HepG2 (cell line): ENCODE results near the gene GDF9. TPM values are rescaled to one million over a fixed set of nuclear protein-coding genes. Genes with fewer than 3 reads are reported as not detected.
A peak's percentile ranks its signal among the peaks of the same experiment; 100 is the strongest.

Source experiments
- KAT2B ChIP-seq: fragments of 150-350 bp; IDR thresholded peaks from 2 replicates; pipeline ENCODE4 v1.6.1; 2014; ENCODE audit warnings: low read depth, low read length, borderline replicate concordance
- KLF12 ChIP-seq: sonication (generic); formaldehyde crosslinking; IDR thresholded peaks from 2 replicates; pipeline ENCODE4 v1.4.0; 2020; ENCODE audit warnings: missing genetic modification reagents, borderline replicate concordance
- MBD4 ChIP-seq: IDR thresholded peaks from 2 replicates; pipeline ENCODE4 v1.6.1; 2012; ENCODE audit warnings: low read length, inconsistent platforms, borderline replicate concordance
- MTA3 ChIP-seq: sonication (generic); formaldehyde crosslinking; IDR thresholded peaks from 2 replicates; pipeline ENCODE4 v1.4.0; 2020; ENCODE audit warnings: missing genetic modification reagents
- NFIC ChIP-seq: IDR thresholded peaks from 2 replicates; pipeline ENCODE4 v1.6.1; 2012; ENCODE audit warnings: mild to moderate bottlenecking, low read length, inconsistent platforms
- RARG ChIP-seq: sonication (generic); formaldehyde crosslinking; IDR thresholded peaks from 2 replicates; pipeline ENCODE4 v1.4.0; 2020; ENCODE audit warnings: low read depth, mild to moderate bottlenecking, missing genetic modification reagents
- RXRA ChIP-seq: sonication (generic); formaldehyde crosslinking; IDR thresholded peaks from 2 replicates; pipeline ENCODE4 v1.5.1; 2020; ENCODE audit warnings: missing genetic modification reagents
- TCF12 ChIP-seq, 2 experiments: fragments of 450-650 bp in 1 of 2; sonication (generic) in 1 of 2; formaldehyde crosslinking in 1 of 2; IDR thresholded peaks; 2 replicates each; pipeline versions ENCODE4 v1.6.1 to v1.8.0; 2017 to 2022; ENCODE audit warnings: antibody characterized with exemption in 1 of 2, mild to moderate bottlenecking in 1 of 2, missing genetic modification reagents in 1 of 2, moderate library complexity in 1 of 2
- ZFP36L2 ChIP-seq: sonication (generic); formaldehyde crosslinking; IDR thresholded peaks from 2 replicates; pipeline ENCODE4 v1.4.0; 2020; ENCODE audit warnings: missing genetic modification reagents
- ZFP90 ChIP-seq: sonication (generic); formaldehyde crosslinking; IDR thresholded peaks from 2 replicates; pipeline ENCODE4 v1.8.0; 2022; ENCODE audit warnings: missing genetic modification reagents, mild to moderate bottlenecking, inconsistent platforms, borderline replicate concordance
- ZNF263 ChIP-seq: sonication (generic); formaldehyde crosslinking; IDR thresholded peaks from 2 replicates; pipeline ENCODE4 v1.4.0; 2020; ENCODE audit warnings: missing genetic modification reagents
- ZNF660 ChIP-seq: sonication (generic); formaldehyde crosslinking; IDR thresholded peaks from 2 replicates; pipeline ENCODE4 v1.5.1; 2020; ENCODE audit warnings: mild to moderate bottlenecking, low read depth, missing genetic modification reagents, borderline replicate concordance
- ZNF780A ChIP-seq: sonication (generic); formaldehyde crosslinking; IDR thresholded peaks from 2 replicates; pipeline ENCODE4 v1.8.0; 2022; ENCODE audit warnings: mild to moderate bottlenecking, missing genetic modification reagents, moderate library complexity
- ZSCAN29 ChIP-seq: sonication (generic); formaldehyde crosslinking; conservative IDR thresholded peaks from 2 replicates; pipeline ENCODE4 v1.4.0; 2020; ENCODE audit warnings: mild to moderate bottlenecking, missing genetic modification reagents
- polyA plus RNA-seq, 8 experiments: library from polyadenylated mRNA; depleted of rRNA in 3 of 8; stranded (reverse) in 7 of 8; unstranded in 1 of 8; fragments of >200 nt; fragmentation: Illumina TruSeq in 4 of 8; extraction: Trizol in 4 of 8; gene quantifications; 2 replicates each; pipeline versions ENCODE4 v1.2.1 to v1.2.3, GENCODE V29; 2011 to 2016; ENCODE audit warnings: low read depth in 4 of 8, missing spikeins in 1 of 8, mixed read lengths in 1 of 8; ENCODE audit not compliant: insufficient read depth in 1 of 8
- total RNA-seq, 5 experiments: library from RNA; depleted of rRNA; stranded (reverse); fragments of >200 nt; fragmentation: Illumina TruSeq; extraction: Trizol; gene quantifications; 2 replicates each; pipeline ENCODE4 v1.2.3, GENCODE V29; 2016; ENCODE audit warnings: low read depth in 1 of 5
- TF ChIP-seq, protein P1 (sequence below): sonication (generic); formaldehyde crosslinking; IDR thresholded peaks from 2 replicates; pipeline ENCODE4 v1.9.0; 2021; ENCODE audit warnings: mild to moderate bottlenecking, missing genetic modification reagents
- TF ChIP-seq, protein P2 (sequence below): sonication (generic); formaldehyde crosslinking; IDR thresholded peaks from 2 replicates; pipeline ENCODE4 v1.5.1; 2020; ENCODE audit warnings: missing genetic modification reagents, mild to moderate bottlenecking, borderline replicate concordance
- TF ChIP-seq, protein P3 (sequence below): sonication (generic); formaldehyde crosslinking; conservative IDR thresholded peaks from 2 replicates; pipeline ENCODE4 v1.4.0; 2020; ENCODE audit warnings: mild to moderate bottlenecking, missing genetic modification reagents, moderate library complexity
- TF ChIP-seq, protein P4 (sequence below): sonication (generic); formaldehyde crosslinking; IDR thresholded peaks from 2 replicates; pipeline ENCODE4 v1.9.0; 2021; ENCODE audit warnings: missing genetic modification reagents, mild to moderate bottlenecking, borderline replicate concordance

GDF9 gene
- total and polyA plus RNA-seq, 2 of the 13 experiments (the other 11 are each of a cell fraction or from before 2014, with no cell fraction given), result 0.33 to 0.38 TPM

DNA sequence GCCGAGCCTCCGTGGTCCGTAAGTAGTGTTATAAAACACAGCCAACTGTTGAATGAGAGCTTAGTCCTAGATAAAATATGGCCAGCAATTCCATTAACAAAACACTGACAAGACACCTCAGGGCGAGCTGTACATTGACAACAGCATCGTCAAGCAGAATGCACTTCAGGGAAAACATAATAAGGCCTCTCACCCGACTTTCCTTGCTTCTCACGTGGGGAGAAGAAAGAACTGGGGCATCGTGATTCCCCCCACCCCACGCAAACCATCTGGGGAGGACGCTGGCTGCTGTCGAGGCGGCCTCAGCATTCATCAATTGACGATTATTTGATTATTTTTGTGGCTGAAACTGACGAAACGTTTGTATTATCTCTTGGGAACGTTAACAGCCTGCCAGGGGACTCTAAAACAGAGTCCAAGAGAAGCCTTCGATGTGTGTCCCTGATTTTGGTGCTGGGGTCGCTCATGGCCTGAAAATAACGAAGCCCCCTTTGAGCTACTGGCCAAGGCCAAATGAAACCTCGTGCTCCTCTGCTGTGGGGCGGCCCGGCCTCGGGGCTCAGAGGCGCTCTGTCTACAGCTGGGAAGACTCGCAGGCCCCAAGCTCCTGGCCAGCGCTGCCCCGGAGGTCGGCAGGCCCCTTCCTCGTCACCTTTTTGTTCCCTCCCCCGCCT lies 464 bp downstream of the GDF9 start (continued):
- TF ChIP-seq, protein P1, sequence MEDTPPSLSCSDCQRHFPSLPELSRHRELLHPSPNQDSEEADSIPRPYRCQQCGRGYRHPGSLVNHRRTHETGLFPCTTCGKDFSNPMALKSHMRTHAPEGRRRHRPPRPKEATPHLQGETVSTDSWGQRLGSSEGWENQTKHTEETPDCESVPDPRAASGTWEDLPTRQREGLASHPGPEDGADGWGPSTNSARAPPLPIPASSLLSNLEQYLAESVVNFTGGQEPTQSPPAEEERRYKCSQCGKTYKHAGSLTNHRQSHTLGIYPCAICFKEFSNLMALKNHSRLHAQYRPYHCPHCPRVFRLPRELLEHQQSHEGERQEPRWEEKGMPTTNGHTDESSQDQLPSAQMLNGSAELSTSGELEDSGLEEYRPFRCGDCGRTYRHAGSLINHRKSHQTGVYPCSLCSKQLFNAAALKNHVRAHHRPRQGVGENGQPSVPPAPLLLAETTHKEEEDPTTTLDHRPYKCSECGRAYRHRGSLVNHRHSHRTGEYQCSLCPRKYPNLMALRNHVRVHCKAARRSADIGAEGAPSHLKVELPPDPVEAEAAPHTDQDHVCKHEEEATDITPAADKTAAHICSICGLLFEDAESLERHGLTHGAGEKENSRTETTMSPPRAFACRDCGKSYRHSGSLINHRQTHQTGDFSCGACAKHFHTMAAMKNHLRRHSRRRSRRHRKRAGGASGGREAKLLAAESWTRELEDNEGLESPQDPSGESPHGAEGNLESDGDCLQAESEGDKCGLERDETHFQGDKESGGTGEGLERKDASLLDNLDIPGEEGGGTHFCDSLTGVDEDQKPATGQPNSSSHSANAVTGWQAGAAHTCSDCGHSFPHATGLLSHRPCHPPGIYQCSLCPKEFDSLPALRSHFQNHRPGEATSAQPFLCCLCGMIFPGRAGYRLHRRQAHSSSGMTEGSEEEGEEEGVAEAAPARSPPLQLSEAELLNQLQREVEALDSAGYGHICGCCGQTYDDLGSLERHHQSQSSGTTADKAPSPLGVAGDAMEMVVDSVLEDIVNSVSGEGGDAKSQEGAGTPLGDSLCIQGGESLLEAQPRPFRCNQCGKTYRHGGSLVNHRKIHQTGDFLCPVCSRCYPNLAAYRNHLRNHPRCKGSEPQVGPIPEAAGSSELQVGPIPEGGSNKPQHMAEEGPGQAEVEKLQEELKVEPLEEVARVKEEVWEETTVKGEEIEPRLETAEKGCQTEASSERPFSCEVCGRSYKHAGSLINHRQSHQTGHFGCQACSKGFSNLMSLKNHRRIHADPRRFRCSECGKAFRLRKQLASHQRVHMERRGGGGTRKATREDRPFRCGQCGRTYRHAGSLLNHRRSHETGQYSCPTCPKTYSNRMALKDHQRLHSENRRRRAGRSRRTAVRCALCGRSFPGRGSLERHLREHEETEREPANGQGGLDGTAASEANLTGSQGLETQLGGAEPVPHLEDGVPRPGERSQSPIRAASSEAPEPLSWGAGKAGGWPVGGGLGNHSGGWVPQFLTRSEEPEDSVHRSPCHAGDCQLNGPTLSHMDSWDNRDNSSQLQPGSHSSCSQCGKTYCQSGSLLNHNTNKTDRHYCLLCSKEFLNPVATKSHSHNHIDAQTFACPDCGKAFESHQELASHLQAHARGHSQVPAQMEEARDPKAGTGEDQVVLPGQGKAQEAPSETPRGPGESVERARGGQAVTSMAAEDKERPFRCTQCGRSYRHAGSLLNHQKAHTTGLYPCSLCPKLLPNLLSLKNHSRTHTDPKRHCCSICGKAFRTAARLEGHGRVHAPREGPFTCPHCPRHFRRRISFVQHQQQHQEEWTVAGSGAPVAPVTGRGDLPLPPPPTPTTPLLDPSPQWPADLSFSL (CRISPR knock-in tag), result no peak
- TF ChIP-seq, protein P2, sequence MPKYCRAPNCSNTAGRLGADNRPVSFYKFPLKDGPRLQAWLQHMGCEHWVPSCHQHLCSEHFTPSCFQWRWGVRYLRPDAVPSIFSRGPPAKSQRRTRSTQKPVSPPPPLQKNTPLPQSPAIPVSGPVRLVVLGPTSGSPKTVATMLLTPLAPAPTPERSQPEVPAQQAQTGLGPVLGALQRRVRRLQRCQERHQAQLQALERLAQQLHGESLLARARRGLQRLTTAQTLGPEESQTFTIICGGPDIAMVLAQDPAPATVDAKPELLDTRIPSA (CRISPR knock-in tag), result no peak
- TF ChIP-seq MTA3 (CRISPR knock-in tag) (no peak), RXRA (CRISPR knock-in tag) (no peak), ZNF263 (CRISPR knock-in tag) (no peak), TCF12 (IDR thresholded peaks at IDR 0.05) (no peak), TCF12 (CRISPR knock-in tag; IDR thresholded peaks at IDR 0.05) (no peak), MBD4 (no peak), RARG (CRISPR knock-in tag) (no peak), KLF12 (CRISPR knock-in tag) (no peak), ZNF780A (CRISPR knock-in tag) (no peak), ZFP90 (CRISPR knock-in tag) (no peak), ZSCAN29 (no peak), KAT2B (no peak), ZNF660 (CRISPR knock-in tag) (no peak), ZFP36L2 (CRISPR knock-in tag) (no peak), NFIC (0 out of 2 replicates have a peak, but pooled peaks have one; percentile 19)
- TF ChIP-seq, protein P3, sequence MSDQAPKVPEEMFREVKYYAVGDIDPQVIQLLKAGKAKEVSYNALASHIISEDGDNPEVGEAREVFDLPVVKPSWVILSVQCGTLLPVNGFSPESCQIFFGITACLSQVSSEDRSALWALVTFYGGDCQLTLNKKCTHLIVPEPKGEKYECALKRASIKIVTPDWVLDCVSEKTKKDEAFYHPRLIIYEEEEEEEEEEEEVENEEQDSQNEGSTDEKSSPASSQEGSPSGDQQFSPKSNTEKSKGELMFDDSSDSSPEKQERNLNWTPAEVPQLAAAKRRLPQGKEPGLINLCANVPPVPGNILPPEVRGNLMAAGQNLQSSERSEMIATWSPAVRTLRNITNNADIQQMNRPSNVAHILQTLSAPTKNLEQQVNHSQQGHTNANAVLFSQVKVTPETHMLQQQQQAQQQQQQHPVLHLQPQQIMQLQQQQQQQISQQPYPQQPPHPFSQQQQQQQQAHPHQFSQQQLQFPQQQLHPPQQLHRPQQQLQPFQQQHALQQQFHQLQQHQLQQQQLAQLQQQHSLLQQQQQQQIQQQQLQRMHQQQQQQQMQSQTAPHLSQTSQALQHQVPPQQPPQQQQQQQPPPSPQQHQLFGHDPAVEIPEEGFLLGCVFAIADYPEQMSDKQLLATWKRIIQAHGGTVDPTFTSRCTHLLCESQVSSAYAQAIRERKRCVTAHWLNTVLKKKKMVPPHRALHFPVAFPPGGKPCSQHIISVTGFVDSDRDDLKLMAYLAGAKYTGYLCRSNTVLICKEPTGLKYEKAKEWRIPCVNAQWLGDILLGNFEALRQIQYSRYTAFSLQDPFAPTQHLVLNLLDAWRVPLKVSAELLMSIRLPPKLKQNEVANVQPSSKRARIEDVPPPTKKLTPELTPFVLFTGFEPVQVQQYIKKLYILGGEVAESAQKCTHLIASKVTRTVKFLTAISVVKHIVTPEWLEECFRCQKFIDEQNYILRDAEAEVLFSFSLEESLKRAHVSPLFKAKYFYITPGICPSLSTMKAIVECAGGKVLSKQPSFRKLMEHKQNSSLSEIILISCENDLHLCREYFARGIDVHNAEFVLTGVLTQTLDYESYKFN (CRISPR knock-in tag), result no peak
- TF ChIP-seq, protein P4, sequence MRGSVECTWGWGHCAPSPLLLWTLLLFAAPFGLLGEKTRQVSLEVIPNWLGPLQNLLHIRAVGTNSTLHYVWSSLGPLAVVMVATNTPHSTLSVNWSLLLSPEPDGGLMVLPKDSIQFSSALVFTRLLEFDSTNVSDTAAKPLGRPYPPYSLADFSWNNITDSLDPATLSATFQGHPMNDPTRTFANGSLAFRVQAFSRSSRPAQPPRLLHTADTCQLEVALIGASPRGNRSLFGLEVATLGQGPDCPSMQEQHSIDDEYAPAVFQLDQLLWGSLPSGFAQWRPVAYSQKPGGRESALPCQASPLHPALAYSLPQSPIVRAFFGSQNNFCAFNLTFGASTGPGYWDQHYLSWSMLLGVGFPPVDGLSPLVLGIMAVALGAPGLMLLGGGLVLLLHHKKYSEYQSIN (CRISPR knock-in tag), result no peak
